ENCODE results near the gene FGF4. TPM values are rescaled to one million over a fixed set of nuclear protein-coding genes. Genes with fewer than 3 reads are reported as not detected.

Gene FGF4
- total RNA-seq, 2 experiments from 2014 or later, result not detected

DNA sequence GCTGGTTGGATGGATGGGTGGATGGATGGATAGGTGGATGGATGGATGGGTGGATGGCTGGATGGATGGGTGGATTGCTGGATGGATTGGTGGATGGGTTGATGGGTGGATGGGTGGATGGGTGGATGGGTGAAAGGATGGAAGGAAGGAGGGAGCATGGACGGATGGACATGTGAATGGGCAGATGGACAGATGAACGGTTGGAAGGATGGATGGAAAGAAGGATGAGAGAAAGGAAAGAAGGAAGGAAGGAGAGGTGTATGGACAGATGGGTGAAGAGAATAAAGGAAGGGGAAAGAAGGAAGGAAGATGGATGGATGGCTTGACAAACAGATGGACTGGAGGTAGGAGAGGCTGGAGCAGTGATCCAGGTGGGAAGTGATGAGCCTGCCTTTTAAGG lies 38.7 kb upstream of the FGF4 start:
- CTCF ChIA-PET (ENCODE audit: unreplicated experiment), result no interaction called here
- POLR2A ChIA-PET, result no interaction called here
- Histone ChIP-seq H3K4me1 (ENCODE audit: insufficient read depth, low read length, poor library complexity, severe bottlenecking) (no peaks in the 10 kb centered on the region), H3K36me3 (ENCODE audit: insufficient read depth, low read length) (no peaks in the 10 kb centered on the region), H3K4me3 (ENCODE audit: low read depth, low read length, poor library complexity, severe bottlenecking) (no peak overlapping the region), H3K9me2 (ENCODE audit: insufficient read depth, low read length) (no peaks in the 10 kb centered on the region), H3K9me3 (ENCODE audit: low read length) (no peaks in the 10 kb centered on the region), H2AFZ (ENCODE audit: low read length) (no peak overlapping the region), H3K4me2 (ENCODE audit: low read length) (no peak overlapping the region), H3K79me2 (ENCODE audit: insufficient read depth, low read depth, low read length) (no peaks in the 10 kb centered on the region), H3K27ac (ENCODE audit: low read depth, low read length, poor library complexity, severe bottlenecking) (no peak overlapping the region), H4K20me1 (ENCODE audit: insufficient read depth, low read length) (no peaks in the 10 kb centered on the region)
- TF ChIP-seq EZH2phosphoT487 (IDR thresholded peaks at IDR 0.05; ENCODE audit: borderline replicate concordance, low read depth, low read length), result no peak
- TF ChIP-seq, protein P1, sequence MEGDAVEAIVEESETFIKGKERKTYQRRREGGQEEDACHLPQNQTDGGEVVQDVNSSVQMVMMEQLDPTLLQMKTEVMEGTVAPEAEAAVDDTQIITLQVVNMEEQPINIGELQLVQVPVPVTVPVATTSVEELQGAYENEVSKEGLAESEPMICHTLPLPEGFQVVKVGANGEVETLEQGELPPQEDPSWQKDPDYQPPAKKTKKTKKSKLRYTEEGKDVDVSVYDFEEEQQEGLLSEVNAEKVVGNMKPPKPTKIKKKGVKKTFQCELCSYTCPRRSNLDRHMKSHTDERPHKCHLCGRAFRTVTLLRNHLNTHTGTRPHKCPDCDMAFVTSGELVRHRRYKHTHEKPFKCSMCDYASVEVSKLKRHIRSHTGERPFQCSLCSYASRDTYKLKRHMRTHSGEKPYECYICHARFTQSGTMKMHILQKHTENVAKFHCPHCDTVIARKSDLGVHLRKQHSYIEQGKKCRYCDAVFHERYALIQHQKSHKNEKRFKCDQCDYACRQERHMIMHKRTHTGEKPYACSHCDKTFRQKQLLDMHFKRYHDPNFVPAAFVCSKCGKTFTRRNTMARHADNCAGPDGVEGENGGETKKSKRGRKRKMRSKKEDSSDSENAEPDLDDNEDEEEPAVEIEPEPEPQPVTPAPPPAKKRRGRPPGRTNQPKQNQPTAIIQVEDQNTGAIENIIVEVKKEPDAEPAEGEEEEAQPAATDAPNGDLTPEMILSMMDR (conservative IDR thresholded peaks at IDR 0.05; ENCODE audit: low read length), result no peak
- intact Hi-C loops (cut with micrococcal nuclease; ENCODE audit: unreplicated experiment), result no loop called here
- BruUV-seq (replicated peaks), result no TSS peak
- DNase-seq (ENCODE audit: low spot score), result no peak

DNA sequence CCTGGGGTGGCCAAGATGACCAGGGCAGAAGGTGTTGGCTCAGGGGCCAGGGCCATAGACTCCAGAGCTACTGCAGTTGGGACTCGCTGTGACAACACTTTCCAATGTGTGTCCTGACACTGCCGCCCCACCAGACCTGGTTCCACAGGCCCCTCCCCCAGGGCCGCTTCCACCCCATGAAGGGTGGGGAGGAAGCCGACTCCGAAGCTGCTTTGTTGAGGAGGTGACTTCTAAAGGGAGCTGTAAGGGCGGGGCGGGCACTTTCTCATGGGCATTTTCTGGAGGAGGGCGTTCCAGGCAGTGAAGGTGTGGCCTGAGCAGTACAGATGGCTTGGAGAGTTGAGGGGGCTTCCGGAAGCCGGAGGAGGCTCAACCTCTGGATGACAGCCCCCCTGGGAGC lies 37.8 kb upstream of the FGF4 start:
- Histone ChIP-seq H3K79me2 (ENCODE audit: insufficient read depth, low read depth, low read length) (no peaks in the 10 kb centered on the region), H3K27ac (ENCODE audit: low read depth, low read length, poor library complexity, severe bottlenecking) (no peak overlapping the region), H2AFZ (ENCODE audit: low read length) (no peak overlapping the region), H3K36me3 (ENCODE audit: insufficient read depth, low read length) (no peaks in the 10 kb centered on the region), H4K20me1 (ENCODE audit: insufficient read depth, low read length) (no peaks in the 10 kb centered on the region), H3K4me3 (ENCODE audit: low read depth, low read length, poor library complexity, severe bottlenecking) (no peak overlapping the region), H3K9me2 (ENCODE audit: insufficient read depth, low read length) (no peaks in the 10 kb centered on the region), H3K4me2 (ENCODE audit: low read length) (no peak overlapping the region), H3K9me3 (ENCODE audit: low read length) (no peaks in the 10 kb centered on the region), H3K4me1 (ENCODE audit: insufficient read depth, low read length, poor library complexity, severe bottlenecking) (no peaks in the 10 kb centered on the region)
- DNase-seq (ENCODE audit: low spot score), result no peak
- no TSS peak for BruUV-seq (replicated peaks)
- intact Hi-C loops (cut with micrococcal nuclease; ENCODE audit: unreplicated experiment), result no loop called here
- CTCF ChIA-PET (ENCODE audit: unreplicated experiment), result no interaction called here
- TF ChIP-seq EZH2phosphoT487 (IDR thresholded peaks at IDR 0.05; ENCODE audit: borderline replicate concordance, low read depth, low read length), result no peak
- TF ChIP-seq, protein P1 (conservative IDR thresholded peaks at IDR 0.05; ENCODE audit: low read length), result no peak
- POLR2A ChIA-PET, result interaction anchor here (0.7 kb wide), 2 partner anchors 372 to 1100 kb away, joined by 3 to 4 read pairs; no protein-coding TSS in a partner anchor

DNA sequence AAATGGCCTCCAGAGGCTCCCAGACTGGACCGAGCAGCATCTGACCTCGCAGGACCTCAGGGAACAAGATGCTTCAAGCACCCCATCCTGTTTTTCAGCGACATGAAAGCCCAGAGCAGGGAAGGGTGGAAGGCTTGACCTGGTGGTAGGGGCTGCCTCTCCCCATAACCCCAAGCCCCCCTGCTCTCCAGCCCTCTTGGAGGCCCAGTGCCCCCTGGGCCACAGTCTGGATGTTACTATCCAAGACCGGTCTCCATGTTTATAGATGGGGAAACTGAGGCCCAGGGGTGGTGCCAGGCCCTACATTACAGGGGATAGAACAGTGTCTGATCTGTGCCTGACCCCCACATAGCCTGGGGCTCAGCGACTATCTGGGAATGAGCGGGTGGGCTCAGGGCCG lies 37.1 kb upstream of the FGF4 start:
- no TSS peak for BruUV-seq (replicated peaks)
- H3K27ac ChIP-seq (ENCODE audit: low read depth, low read length, poor library complexity, severe bottlenecking), result no peak overlapping the region
- H3K9me3 ChIP-seq (ENCODE audit: low read length), result no peaks in the 10 kb centered on the region
- no peaks in the 10 kb centered on the region for H4K20me1 ChIP-seq (ENCODE audit: insufficient read depth, low read length)
- CTCF ChIA-PET (ENCODE audit: unreplicated experiment), result no interaction called here
- H3K4me2 ChIP-seq (ENCODE audit: low read length), result no peak overlapping the region
- POLR2A ChIA-PET, result no interaction called here
- intact Hi-C loops (cut with micrococcal nuclease; ENCODE audit: unreplicated experiment), result no loop called here
- DNase-seq (ENCODE audit: low spot score), result no peak
- no peak overlapping the region for H3K4me3 ChIP-seq (ENCODE audit: low read depth, low read length, poor library complexity, severe bottlenecking)
- H3K79me2 ChIP-seq (ENCODE audit: insufficient read depth, low read depth, low read length), result no peaks in the 10 kb centered on the region
- H2AFZ ChIP-seq (ENCODE audit: low read length), result no peak overlapping the region
- H3K36me3 ChIP-seq (ENCODE audit: insufficient read depth, low read length), result no peaks in the 10 kb centered on the region
- TF ChIP-seq EZH2phosphoT487 (IDR thresholded peaks at IDR 0.05; ENCODE audit: borderline replicate concordance, low read depth, low read length), result no peak
- TF ChIP-seq, protein P1 (conservative IDR thresholded peaks at IDR 0.05; ENCODE audit: low read length), result no peak
- H3K9me2 ChIP-seq (ENCODE audit: insufficient read depth, low read length), result no peaks in the 10 kb centered on the region
- no peaks in the 10 kb centered on the region for H3K4me1 ChIP-seq (ENCODE audit: insufficient read depth, low read length, poor library complexity, severe bottlenecking)
